Fibroblast of pulmonary artery (primary cell): ENCODE data around the gene SREBF1.

Source experiments
- DNase-seq: peaks from one replicate; pipeline ENCODE4 v3.0.0-alpha.2; 2010; ENCODE audit warnings: low read depth
- H3K4me3 ChIP-seq: replicated peaks from 2 replicates; pipeline ENCODE4 v1.5.1; 2011; ENCODE audit warnings: low read depth, mild to moderate bottlenecking, control low read depth, low read length, moderate library complexity
- TF ChIP-seq, protein P1 (sequence below): IDR thresholded peaks from 2 replicates; pipeline ENCODE4 v1.5.1; 2011; ENCODE audit warnings: mild to moderate bottlenecking, control low read depth, low read length, inconsistent platforms; ENCODE audit errors: missing control alignments

The SREBF1 gene

DNA sequence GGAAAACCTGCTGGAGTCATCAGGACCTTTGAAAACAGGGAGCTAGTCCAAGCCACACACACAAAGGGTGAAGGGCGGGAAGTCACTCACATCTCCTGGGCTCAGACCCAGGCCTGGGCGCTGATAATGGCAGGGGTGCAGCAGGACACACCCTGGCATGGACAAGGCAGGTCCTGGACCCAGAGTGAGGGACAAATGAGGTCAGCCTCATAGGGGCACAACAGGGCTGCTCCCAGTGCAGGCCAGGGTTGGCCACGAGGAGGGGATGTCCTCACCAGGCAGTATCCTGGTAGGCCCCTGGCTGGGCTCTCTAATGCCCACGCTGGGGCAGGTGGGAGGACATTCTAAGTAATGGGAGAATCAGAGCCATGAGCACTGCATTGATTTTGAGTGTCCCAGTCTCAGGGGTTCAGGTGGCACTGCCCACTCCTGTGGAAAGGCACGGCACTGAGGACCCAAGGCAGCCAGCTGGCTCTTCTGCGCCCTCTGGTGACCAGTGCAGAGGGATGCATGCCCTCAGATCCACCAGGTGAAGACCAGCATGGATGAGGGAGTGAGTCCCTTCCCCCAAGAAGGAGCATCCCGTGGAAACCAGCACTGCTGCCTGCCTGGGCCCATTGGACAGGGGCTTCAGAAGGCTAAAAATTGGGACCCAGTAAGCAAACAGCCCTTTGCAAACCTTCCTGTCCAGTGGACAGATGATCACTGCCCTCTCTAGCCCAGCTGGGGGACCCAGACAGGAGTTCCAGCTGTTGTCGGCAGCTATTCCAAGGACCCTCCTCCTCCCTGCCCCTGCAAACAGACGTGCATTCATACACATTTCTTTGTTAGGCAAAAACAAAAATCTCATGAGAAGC lies 23.4 kb upstream of the SREBF1 start:
- DNase-seq: peak; percentile 62
- TF ChIP-seq, protein P1, sequence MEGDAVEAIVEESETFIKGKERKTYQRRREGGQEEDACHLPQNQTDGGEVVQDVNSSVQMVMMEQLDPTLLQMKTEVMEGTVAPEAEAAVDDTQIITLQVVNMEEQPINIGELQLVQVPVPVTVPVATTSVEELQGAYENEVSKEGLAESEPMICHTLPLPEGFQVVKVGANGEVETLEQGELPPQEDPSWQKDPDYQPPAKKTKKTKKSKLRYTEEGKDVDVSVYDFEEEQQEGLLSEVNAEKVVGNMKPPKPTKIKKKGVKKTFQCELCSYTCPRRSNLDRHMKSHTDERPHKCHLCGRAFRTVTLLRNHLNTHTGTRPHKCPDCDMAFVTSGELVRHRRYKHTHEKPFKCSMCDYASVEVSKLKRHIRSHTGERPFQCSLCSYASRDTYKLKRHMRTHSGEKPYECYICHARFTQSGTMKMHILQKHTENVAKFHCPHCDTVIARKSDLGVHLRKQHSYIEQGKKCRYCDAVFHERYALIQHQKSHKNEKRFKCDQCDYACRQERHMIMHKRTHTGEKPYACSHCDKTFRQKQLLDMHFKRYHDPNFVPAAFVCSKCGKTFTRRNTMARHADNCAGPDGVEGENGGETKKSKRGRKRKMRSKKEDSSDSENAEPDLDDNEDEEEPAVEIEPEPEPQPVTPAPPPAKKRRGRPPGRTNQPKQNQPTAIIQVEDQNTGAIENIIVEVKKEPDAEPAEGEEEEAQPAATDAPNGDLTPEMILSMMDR: no peak
- H3K4me3 ChIP-seq: no peak overlapping the region

DNA sequence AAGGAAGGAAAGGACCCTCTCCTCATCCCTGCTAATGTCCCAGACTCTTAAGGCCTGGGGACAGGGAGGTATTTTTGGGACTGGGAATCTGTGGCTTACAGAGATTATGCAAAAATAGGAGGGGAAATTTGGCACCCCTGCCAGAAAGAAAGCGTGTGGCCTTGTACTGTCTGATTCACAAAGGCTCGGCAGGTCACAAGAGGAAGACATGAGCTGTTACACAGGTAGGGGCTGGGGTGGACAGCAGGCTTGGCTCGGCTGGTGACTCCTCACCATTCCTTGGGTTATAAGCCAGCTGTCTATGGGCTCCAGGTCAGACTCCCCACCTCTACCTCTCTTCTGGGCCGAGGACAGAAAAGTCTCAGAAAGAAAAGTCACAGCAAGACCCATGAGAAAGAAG lies 20.7 kb upstream of the SREBF1 start:
- no peak for DNase-seq
- TF ChIP-seq, protein P1: no peak

DNA sequence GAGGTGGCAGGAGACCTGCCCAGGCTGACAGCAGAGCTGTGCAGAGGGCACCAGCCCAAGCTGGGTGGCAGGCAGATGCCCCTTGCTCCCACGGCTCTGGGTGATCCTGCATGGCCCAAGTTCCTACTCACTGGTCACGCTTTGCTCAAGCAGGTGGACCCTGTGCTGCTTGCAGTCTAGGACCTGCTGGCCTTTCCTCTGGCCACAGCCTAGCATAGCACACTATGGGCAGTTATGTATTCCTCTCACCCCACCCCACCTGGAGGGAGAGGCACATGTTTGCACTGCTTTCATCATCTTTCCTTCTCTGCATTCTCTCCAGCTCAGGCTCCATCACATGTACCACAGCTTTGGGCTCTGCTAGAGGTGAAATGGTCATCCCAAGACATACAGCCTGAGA lies 19.6 kb upstream of the SREBF1 start:
- TF ChIP-seq, protein P1: no peak
- H3K4me3 ChIP-seq: no peak overlapping the region
- no peak for DNase-seq

More for the DNA sequence above, 20.7 kb upstream of the SREBF1 start:
- H3K4me3 ChIP-seq: no peak overlapping the region

DNA sequence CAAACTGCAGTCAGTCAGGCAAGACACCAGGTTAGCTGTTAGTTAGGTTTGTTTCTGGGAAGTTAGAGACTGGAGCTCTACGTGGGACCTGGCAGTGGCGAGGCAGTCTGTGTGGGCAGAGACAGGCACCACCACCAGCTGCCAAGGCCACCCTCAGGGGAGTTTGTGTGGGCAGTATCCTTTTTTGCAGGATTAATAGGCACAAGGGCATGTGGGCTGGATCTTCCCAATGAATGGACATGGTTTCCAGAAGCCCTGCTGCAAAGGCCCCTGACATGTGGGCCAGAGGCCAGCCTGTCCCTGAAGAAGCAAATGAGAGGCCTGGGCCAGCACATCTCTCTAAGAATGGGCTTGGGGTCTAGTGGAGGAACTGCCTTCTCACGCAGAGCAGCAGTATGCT lies 19.2 kb upstream of the SREBF1 start:
- no peak for DNase-seq
- TF ChIP-seq, protein P1: no peak
- H3K4me3 ChIP-seq: no peak overlapping the region

DNA sequence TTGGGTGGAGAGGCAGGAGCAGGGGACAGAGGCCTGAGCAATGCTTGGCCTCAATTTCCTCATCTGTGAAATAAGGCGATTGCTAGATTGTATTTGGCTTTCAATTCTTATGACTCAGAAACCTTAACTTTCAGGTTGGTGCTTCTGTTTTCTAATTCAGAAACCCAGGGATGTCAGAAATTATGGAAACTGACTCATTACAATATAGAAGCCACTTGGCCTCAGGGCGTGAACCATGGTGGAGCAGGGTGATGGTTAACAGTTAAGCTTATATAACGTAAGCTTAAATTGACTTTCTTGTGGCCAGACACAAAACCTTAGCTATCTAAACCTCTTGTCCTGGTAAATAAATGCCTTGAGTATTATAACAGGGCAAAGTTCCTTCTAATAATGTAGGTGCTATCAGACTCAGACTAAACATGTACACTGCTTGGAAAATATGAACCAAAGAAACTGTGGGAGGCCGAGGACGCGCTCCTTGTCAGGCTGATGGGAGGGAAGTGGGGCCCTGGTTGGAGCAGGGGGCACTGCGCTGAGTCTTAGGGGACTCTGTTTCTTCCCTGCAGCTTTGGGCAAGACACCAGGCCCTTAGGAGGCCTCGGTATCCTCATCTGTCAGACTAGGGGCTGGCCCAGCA lies 17.1 kb upstream of the SREBF1 start:
- no peak for DNase-seq
- TF ChIP-seq, protein P1: no peak
- H3K4me3 ChIP-seq: no peak overlapping the region

DNA sequence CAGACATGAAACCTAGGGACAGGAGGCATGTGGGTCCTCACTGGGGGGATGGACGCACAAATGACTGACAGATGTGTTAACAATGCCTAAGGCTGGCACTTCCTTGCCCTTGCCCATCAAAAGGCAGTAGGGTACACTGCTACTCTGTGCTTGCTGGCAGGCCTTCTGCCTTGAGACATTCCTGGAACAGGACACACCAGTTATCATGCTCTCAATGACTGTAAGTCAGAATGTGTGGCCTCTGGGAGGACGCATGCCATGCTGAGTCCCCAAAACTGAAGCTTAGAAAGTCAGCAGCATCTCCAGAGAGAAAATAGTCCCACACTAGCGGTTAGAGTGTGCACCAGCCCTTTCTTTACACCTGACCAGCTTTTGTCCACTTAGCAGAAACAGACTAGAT lies 16.1 kb upstream of the SREBF1 start:
- DNase-seq: no peak
- no peak overlapping the region for H3K4me3 ChIP-seq
- TF ChIP-seq, protein P1: no peak
